Measurements from ENCODE around the gene VIPR1.

DNA sequence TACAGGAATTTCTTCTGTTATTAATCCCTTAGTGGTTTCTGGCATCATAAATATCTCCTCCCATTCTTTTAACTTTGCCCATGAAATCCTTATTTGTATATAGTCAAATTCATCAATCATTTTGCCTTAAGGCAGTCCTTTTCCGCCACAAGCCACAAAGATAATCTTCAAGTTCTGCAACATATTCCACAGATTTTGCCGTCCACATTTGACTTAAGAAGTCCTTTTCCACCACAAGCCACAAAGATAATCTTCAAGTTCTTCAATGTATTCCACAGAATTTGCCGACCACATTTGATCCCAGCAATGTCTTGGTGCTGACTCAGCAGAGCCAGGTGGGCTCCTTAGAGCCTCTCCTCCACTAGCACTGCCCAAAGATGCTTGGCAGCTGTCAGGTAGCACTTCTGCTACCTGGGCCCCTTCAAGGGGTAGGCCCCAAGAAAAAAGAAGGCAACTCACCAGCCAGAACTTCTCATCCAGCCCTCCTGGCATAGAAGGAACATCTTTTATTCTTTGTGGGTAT, 44.3 kb downstream of the VIPR1 start:
- TF ChIP-seq CTCF (IDR thresholded peaks at IDR 0.05) (no peak), POLR2AphosphoS5 (IDR thresholded peaks at IDR 0.05) (no peak)
